Neutrophil (primary cell): ENCODE measurements around the gene MAMDC2.

Experiments
- H3K27ac ChIP-seq: fragments of 200-600 bp; sonication (generic); 2 replicates; pipeline ENCODE4 v1.5.1; 2016; ENCODE audit warnings: mild to moderate bottlenecking, moderate library complexity
- H3K27me3 ChIP-seq: fragments of 200-600 bp; sonication (generic); 2 replicates; pipeline ENCODE4 v1.6.0; 2016; ENCODE audit warnings: mild to moderate bottlenecking
- H3K36me3 ChIP-seq: fragments of 200-600 bp; sonication (generic); 2 replicates; pipeline ENCODE4 v1.5.1; 2017
- H3K4me1 ChIP-seq, 2 experiments: fragments of 200-600 bp in 1 of 2; sonication (generic) in 1 of 2; 1 replicate in 1 of 2; 2 replicates in 1 of 2; pipeline versions ENCODE4 v1.5.1 to v1.6.1; 2013 to 2016; ENCODE audit warnings: low read depth in 1 of 2, low read length in 1 of 2, mild to moderate bottlenecking in 1 of 2, moderate library complexity in 1 of 2; ENCODE audit not compliant: control insufficient read depth in 1 of 2, insufficient read depth in 1 of 2
- H3K4me3 ChIP-seq, 2 experiments: fragments of 200-600 bp in 1 of 2; sonication (generic) in 1 of 2; 1 replicate in 1 of 2; 2 replicates in 1 of 2; pipeline ENCODE4 v1.5.1; 2013 to 2016; ENCODE audit warnings: low read depth in 1 of 2, low read length in 1 of 2, mild to moderate bottlenecking in 1 of 2, moderate library complexity in 1 of 2
- H3K9me3 ChIP-seq: fragments of 200-600 bp; sonication (generic); 2 replicates; pipeline ENCODE4 v1.5.1; 2016
- CTCF ChIP-seq: fragments of 200-600 bp; sonication (generic); IDR thresholded peaks from 2 replicates; pipeline ENCODE4 v1.5.1; 2016; ENCODE audit warnings: antibody characterized with exemption

Gene MAMDC2

GRCh38 chr9:70011366-70011765 is 32.3 kb upstream of the MAMDC2 start:
- H3K4me1 ChIP-seq = no peaks in the 10 kb centered on the region
- H3K4me3 ChIP-seq = no peak overlapping the region
- TF ChIP-seq CTCF = no peak
- H3K36me3 ChIP-seq = no peaks in the 10 kb centered on the region
- H3K27ac ChIP-seq = no peak overlapping the region
- H3K9me3 ChIP-seq = no peaks in the 10 kb centered on the region
- H3K27me3 ChIP-seq = no peaks in the 10 kb centered on the region

DNA sequence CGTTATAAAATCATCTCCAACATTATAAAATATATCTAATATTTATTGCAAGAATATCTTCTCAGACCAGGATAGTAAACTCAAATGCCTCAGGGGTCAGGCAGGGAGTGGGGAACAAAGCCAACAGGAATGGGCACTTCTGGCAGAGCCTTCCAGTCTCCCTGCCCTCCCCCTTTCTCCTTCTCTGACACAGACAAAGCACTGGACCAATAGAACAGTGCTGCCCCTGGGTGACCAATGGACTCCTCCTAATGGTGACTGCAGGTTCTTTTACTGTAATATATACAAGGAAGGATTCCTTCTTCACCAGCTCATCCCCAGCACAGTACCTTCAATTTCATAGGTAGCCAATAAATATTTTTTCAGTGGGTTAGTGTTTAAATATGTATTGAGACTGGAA is 31.1 kb upstream of the MAMDC2 start:
- no peaks in the 10 kb centered on the region for H3K27me3 ChIP-seq
- H3K36me3 ChIP-seq = no peaks in the 10 kb centered on the region
- H3K4me1 ChIP-seq = no peaks in the 10 kb centered on the region
- no peak overlapping the region for H3K27ac ChIP-seq
- no peaks in the 10 kb centered on the region for H3K9me3 ChIP-seq
- no peak overlapping the region for H3K4me3 ChIP-seq
- TF ChIP-seq CTCF = no peak

DNA sequence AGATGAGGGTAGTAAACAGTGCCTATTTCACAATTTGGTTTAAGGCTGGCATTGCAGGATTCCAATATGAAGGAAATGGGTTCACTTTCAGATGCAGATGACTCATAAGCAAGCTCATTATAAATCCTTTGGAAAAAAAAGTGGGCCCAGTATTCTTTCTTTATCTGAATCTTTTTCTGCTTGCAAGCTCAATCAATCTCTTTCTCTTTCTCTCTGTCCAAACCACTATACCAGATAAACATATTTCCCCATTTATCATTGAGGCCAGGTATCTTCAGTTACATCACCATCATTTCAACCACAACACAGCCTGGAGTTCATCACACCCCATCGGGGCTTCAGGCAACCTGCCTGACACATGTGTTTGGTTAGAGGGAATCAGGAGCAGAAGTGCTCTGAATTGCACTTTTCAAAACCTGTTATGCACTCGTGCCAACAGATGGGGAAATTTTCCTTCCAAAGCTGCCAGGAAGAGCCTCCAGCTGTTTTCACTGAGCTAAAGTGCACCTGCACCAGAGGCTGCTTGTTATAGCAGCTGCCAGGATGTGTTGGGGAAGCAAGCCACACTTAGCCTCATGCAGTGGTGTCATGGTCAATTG is 30.0 kb upstream of the MAMDC2 start:
- Histone ChIP-seq H3K4me1 (no peaks in the 10 kb centered on the region), H3K27ac (no peak overlapping the region), H3K4me3 (no peak overlapping the region), H3K36me3 (no peaks in the 10 kb centered on the region), H3K27me3 (no peaks in the 10 kb centered on the region), H3K9me3 (no peaks in the 10 kb centered on the region)
- no peak for TF ChIP-seq CTCF

GRCh38 chr9:70015099-70015498 is 28.5 kb upstream of the MAMDC2 start:
- TF ChIP-seq CTCF = no peak
- H3K36me3 ChIP-seq = no peaks in the 10 kb centered on the region
- H3K4me1 ChIP-seq = no peaks in the 10 kb centered on the region
- H3K9me3 ChIP-seq = no peaks in the 10 kb centered on the region
- H3K4me3 ChIP-seq = no peak overlapping the region
- no peaks in the 10 kb centered on the region for H3K27me3 ChIP-seq
- H3K27ac ChIP-seq = no peak overlapping the region

DNA sequence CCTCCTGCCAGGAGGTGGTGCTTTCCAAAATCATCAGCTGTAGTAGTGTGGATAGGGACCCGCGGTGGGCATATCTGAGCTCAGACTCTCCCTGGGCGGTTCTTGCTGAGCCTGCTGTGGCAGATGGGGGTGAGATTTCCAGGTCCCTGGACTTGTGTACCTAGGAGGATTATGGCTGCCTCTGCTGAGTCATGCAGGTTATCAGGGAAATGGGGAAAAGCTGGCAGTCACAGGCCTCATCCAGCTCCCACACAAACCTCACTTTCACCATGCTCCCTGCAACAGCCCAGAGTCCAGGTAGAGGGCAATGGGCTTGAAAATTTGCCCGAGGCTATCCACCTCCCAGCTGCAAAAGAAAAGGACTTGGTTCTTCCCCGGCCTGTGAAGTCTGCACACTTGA is 23.4 kb upstream of the MAMDC2 start:
- no peaks in the 10 kb centered on the region for H3K27me3 ChIP-seq

More for the DNA sequence above, 23.4 kb upstream of the MAMDC2 start:
- Histone ChIP-seq H3K4me3 (no peak overlapping the region), H3K9me3 (no peaks in the 10 kb centered on the region), H3K27ac (no peak overlapping the region), H3K36me3 (no peaks in the 10 kb centered on the region), H3K4me1 (no peaks in the 10 kb centered on the region)
- no peak for TF ChIP-seq CTCF
